Measurements from ENCODE around the gene PIK3CB. TPM values are rescaled to one million over a fixed set of nuclear protein-coding genes. Genes with fewer than 3 reads are reported as not detected.

Gene PIK3CB
- total RNA-seq, 1 experiment from 2014 or later: 35.6 TPM

DNA sequence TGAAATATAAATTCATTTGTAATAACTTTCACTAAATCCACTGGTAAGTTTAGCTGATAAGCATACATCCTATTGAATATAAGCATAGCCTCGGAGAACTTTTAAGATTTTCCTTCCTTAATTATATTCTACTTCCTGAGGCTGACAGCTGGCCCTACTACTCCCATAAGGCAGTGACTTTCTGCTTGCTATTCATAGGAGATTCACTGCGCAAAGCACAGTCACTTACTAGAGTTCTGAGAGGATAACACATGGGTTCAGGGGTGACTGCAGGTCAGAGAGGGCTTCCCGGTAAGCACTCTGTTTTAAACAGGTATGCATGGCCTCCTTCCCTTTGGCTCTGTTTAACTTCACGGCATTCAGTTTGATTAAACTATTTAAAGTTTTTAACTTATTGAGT, 150.3 kb downstream of the PIK3CB start:
- Histone ChIP-seq H3K79me2 (ENCODE audit: insufficient read depth, low read length) (no peaks in the 10 kb centered on the region), H2AK5ac (ENCODE audit: insufficient read length, low read length) (no peak overlapping the region), H3K27ac (ENCODE audit: insufficient read length, low read depth, low read length) (no peak overlapping the region), H3K9ac (ENCODE audit: extremely low read depth, insufficient read length, low read length) (no peak overlapping the region), H2BK12ac (ENCODE audit: insufficient read length, low read depth, low read length) (no peak overlapping the region), H3K56ac (ENCODE audit: insufficient read length, low read depth, low read length) (no peak overlapping the region), H3T11ph (ENCODE audit: low read length) (no peak overlapping the region), H3K4me2 (ENCODE audit: insufficient read depth, insufficient read length, low read length) (no peak overlapping the region), H3K23ac (ENCODE audit: insufficient read length, low read depth, low read length) (no peak overlapping the region), H2BK5ac (ENCODE audit: insufficient read length, low read length) (no peak overlapping the region), H4K8ac (replicated peaks; ENCODE audit: insufficient read length, low read depth, low read length) (no peak overlapping the region), H2BK15ac (ENCODE audit: low read depth, low read length) (no peak overlapping the region), H2BK20ac (ENCODE audit: low read depth, low read length, poor library complexity, severe bottlenecking) (no peak overlapping the region), H3K4ac (ENCODE audit: low read depth, low read length) (no peak overlapping the region), H4K20me1 (ENCODE audit: control insufficient read depth, insufficient read depth, insufficient read length) (no peaks in the 10 kb centered on the region), H3K23me2 (ENCODE audit: insufficient read length, low read depth, low read length, poor library complexity, severe bottlenecking) (no peaks in the 10 kb centered on the region), H3K18ac (ENCODE audit: insufficient read length, low read depth, low read length) (no peak overlapping the region), H3K9me3 (ENCODE audit: control insufficient read depth, low read depth, low read length) (no peaks in the 10 kb centered on the region), H2BK120ac (ENCODE audit: low read depth, low read length, poor library complexity, severe bottlenecking) (no peak overlapping the region), H3K14ac (ENCODE audit: insufficient read depth, low read length) (no peak overlapping the region), H3K27me3 (ENCODE audit: insufficient read depth, low read length) (no peaks in the 10 kb centered on the region), H4K5ac (ENCODE audit: insufficient read length, low read depth, low read length) (no peak overlapping the region), H3K79me1 (ENCODE audit: insufficient read depth, low read depth, low read length, poor library complexity, severe bottlenecking) (no peaks in the 10 kb centered on the region), H4K91ac (ENCODE audit: insufficient read length, low read depth, low read length) (no peak overlapping the region), H2AFZ (ENCODE audit: low read length) (no peak overlapping the region), H3K4me1 (ENCODE audit: insufficient read depth, low read length) (no peaks in the 10 kb centered on the region)
- no peak for DNase-seq
- Mint-ChIP-seq H3K36me3 (ENCODE audit: insufficient read depth in 1 of 3, low read depth in 3 of 3) (peaks cover 2 to 40% (median 39%) of the 10 kb centered on the region in 3 experiments; a peak in 5 of 7 replicates), H3K9me3 (no peaks in the 10 kb centered on the region), H3K4me1 (no peaks in the 10 kb centered on the region), H3K27me3 (ENCODE audit: low read depth) (no peaks in the 10 kb centered on the region), H3K4me3 (no peak overlapping the region), H3K27ac (no peak overlapping the region)
- TF ChIP-seq, protein P1, sequence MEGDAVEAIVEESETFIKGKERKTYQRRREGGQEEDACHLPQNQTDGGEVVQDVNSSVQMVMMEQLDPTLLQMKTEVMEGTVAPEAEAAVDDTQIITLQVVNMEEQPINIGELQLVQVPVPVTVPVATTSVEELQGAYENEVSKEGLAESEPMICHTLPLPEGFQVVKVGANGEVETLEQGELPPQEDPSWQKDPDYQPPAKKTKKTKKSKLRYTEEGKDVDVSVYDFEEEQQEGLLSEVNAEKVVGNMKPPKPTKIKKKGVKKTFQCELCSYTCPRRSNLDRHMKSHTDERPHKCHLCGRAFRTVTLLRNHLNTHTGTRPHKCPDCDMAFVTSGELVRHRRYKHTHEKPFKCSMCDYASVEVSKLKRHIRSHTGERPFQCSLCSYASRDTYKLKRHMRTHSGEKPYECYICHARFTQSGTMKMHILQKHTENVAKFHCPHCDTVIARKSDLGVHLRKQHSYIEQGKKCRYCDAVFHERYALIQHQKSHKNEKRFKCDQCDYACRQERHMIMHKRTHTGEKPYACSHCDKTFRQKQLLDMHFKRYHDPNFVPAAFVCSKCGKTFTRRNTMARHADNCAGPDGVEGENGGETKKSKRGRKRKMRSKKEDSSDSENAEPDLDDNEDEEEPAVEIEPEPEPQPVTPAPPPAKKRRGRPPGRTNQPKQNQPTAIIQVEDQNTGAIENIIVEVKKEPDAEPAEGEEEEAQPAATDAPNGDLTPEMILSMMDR (conservative IDR thresholded peaks at IDR 0.05): no peak
- no CpG with 5 or more reads among the region's 4 CpGs for WGBS (ENCODE audit: extremely low coverage, insufficient read length, low lambda C conversion rate)
